ENCODE data around the gene SLC16A11. TPM values are rescaled to one million over a fixed set of nuclear protein-coding genes. Genes with fewer than 3 reads are reported as not detected.

The SLC16A11 gene
- total and polyA plus RNA-seq, 9 of the 15 experiments (the other 6 are each of a cell fraction or from before 2014, with no cell fraction given): not detected

GRCh38 chr17:7081341-7082062, 37.6 kb upstream of the SLC16A11 start:
- no TSS peak for BruUV-seq (replicated peaks)
- 12% methylated on average over 15 of the region's 16 CpGs for WGBS (ENCODE audit: insufficient coverage, low coverage, missing lambda C conversion rate)
- Histone ChIP-seq H3K4me3 (no peak overlapping the region), H2AFZ (ENCODE audit: low read depth, low read length) (no peak overlapping the region), H3K79me2 (ENCODE audit: control insufficient read depth, insufficient read depth, low read length) (no peaks in the 10 kb centered on the region), H3K9me1 (ENCODE audit: control insufficient read depth, insufficient read depth, low read length) (no peaks in the 10 kb centered on the region), H4K20me1 (replicated peaks; ENCODE audit: control insufficient read depth, insufficient read depth, low read length) (no peaks in the 10 kb centered on the region), H3K27ac (ENCODE audit: extremely low read depth, low read depth, low read length) (no peak overlapping the region), H3K36me3 (ENCODE audit: control insufficient read depth, insufficient read depth, low read length) (no peaks in the 10 kb centered on the region), H3K4me2 (ENCODE audit: insufficient read depth, low read length) (no peak overlapping the region), H3K9me3 (replicated peaks; ENCODE audit: control insufficient read depth, insufficient read depth, low read depth, low read length) (no peaks in the 10 kb centered on the region), H3K4me1 (replicated peaks in 1 of 2; ENCODE audit: control insufficient read depth in 2 of 2, insufficient read depth in 2 of 2, low read length in 2 of 2) (no peaks in the 10 kb centered on the region; a peak in 1 of 5 replicates), H3K9ac (ENCODE audit: insufficient read depth in 1 of 2, low read depth in 2 of 2, low read length in 2 of 2) (no peak overlapping the region), H3K27me3 (ENCODE audit: control insufficient read depth in 2 of 2, insufficient read depth in 2 of 2, low read length in 2 of 2) (peaks cover 5 to 25% of the 10 kb centered on the region in 2 experiments; a peak in 3 of 5 replicates)
- intact Hi-C loops (cut with micrococcal nuclease) (no loop called here), in situ Hi-C loops (cut with MboI) (no loop called here)
- ATAC-seq (no peak), FAIRE-seq (no peak), DNase-seq (ENCODE audit: extremely low read depth in 1 of 4, low spot score in 3 of 4) (no peak)
- peak; percentile 58 for TF ChIP-seq REST (IDR thresholded peaks at IDR 0.05; ENCODE audit: borderline replicate concordance)
- no peak for TF ChIP-seq REST (CRISPR knock-in tag; IDR thresholded peaks at IDR 0.05; ENCODE audit: low read depth)
- no peak for TF ChIP-seq HNRNPLL (IDR thresholded peaks at IDR 0.05; ENCODE audit: low read depth, low read length, poor library complexity, severe bottlenecking)
- no peak for TF ChIP-seq ETV1 (tag; conservative IDR thresholded peaks at IDR 0.05; ENCODE audit: low read depth)
- no peak for TF ChIP-seq FOS (IDR thresholded peaks at IDR 0.05; ENCODE audit: extremely low read depth, insufficient read length)
- TF ChIP-seq NCOA2 (IDR thresholded peaks at IDR 0.05; ENCODE audit: partially characterized antibody in 2 of 2): no peak
- TF ChIP-seq NR2C1 (IDR thresholded peaks at IDR 0.05): no peak
- TF ChIP-seq NR2C1 (tag; IDR thresholded peaks at IDR 0.05): no peak
- TF ChIP-seq NR0B1 (IDR thresholded peaks at IDR 0.05; ENCODE audit: partially characterized antibody): no peak
- TF ChIP-seq PTRF (tag; IDR thresholded peaks at IDR 0.05): no peak
- ChIA-PET POLR2A (interaction anchor here (0.6 kb wide), 1 partner anchor 113 kb away, joined by 3 read pairs; no protein-coding TSS in a partner anchor), CTCF (ENCODE audit: low intra/inter-chr PET ratio) (no interaction called here)
